Measurements from ENCODE around the gene RAP1GAP. TPM values are rescaled to one million over a fixed set of nuclear protein-coding genes. Genes with fewer than 3 reads are reported as not detected.

Gene RAP1GAP
- total and polyA plus RNA-seq, 9 of the 15 experiments (the other 6 are each of a cell fraction or from before 2014, with no cell fraction given): 0.29 to 30.2 (median 19.2) TPM

GRCh38 chr1:21667348-21668231 is 1.6 kb downstream of the RAP1GAP start (continued):
- TF ChIP-seq ZNF668 (CRISPR knock-in tag; IDR thresholded peaks at IDR 0.05): no peak
- TF ChIP-seq CTBP1 (IDR thresholded peaks at IDR 0.05; ENCODE audit: borderline replicate concordance): no peak
- no peak for TF ChIP-seq TAF9B (IDR thresholded peaks at IDR 0.05; ENCODE audit: partially characterized antibody)
- TF ChIP-seq, protein P1, sequence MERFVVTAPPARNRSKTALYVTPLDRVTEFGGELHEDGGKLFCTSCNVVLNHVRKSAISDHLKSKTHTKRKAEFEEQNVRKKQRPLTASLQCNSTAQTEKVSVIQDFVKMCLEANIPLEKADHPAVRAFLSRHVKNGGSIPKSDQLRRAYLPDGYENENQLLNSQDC (CRISPR knock-in tag; IDR thresholded peaks at IDR 0.05): no peak
- no peak for TF ChIP-seq FOXK1 (CRISPR knock-in tag; IDR thresholded peaks at IDR 0.05; ENCODE audit: borderline replicate concordance)

GRCh38 chr1:21666576-21667320 is 2.4 kb downstream of the RAP1GAP start:
- H3K27ac ChIP-seq (ENCODE audit: extremely low read depth, low read depth, low read length): no peak overlapping the region
- intact Hi-C loops (cut with micrococcal nuclease): no loop called here
- H3K79me2 ChIP-seq (ENCODE audit: control insufficient read depth, insufficient read depth, low read length): peaks cover 12% of the 10 kb centered on the region
- no peaks in the 10 kb centered on the region for H3K9me3 ChIP-seq (replicated peaks; ENCODE audit: control insufficient read depth, insufficient read depth, low read depth, low read length)
- H3K4me3 ChIP-seq: no peak overlapping the region
- 65% methylated on average over 20 of the region's 22 CpGs for WGBS (ENCODE audit: insufficient coverage, low coverage, missing lambda C conversion rate)
- ATAC-seq: no peak
- CTCF ChIA-PET (ENCODE audit: low intra/inter-chr PET ratio): no interaction called here
- H3K27me3 ChIP-seq (ENCODE audit: control insufficient read depth in 2 of 2, insufficient read depth in 2 of 2, low read length in 2 of 2): no peaks in the 10 kb centered on the region
- BruUV-seq (replicated peaks): no TSS peak
- TF ChIP-seq, protein P2, sequence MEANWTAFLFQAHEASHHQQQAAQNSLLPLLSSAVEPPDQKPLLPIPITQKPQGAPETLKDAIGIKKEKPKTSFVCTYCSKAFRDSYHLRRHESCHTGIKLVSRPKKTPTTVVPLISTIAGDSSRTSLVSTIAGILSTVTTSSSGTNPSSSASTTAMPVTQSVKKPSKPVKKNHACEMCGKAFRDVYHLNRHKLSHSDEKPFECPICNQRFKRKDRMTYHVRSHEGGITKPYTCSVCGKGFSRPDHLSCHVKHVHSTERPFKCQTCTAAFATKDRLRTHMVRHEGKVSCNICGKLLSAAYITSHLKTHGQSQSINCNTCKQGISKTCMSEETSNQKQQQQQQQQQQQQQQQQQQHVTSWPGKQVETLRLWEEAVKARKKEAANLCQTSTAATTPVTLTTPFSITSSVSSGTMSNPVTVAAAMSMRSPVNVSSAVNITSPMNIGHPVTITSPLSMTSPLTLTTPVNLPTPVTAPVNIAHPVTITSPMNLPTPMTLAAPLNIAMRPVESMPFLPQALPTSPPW (CRISPR knock-in tag; IDR thresholded peaks at IDR 0.05): no peak
- TF ChIP-seq TFAP4 (CRISPR knock-in tag; IDR thresholded peaks at IDR 0.05; ENCODE audit: borderline replicate concordance) (no peak; the same call in 1 of the 2 replicates), EGR1 (conservative IDR thresholded peaks at IDR 0.05) (peak; percentile 30; the same call in 1 of the 2 replicates), MCM2 (IDR thresholded peaks at IDR 0.05; ENCODE audit: low read depth) (no peak), RBFOX2 (IDR thresholded peaks at IDR 0.05; ENCODE audit: low read depth, low read length) (0 out of 2 replicates have a peak, but pooled peaks have one; percentile 4), BHLHE40 (IDR thresholded peaks at IDR 0.05; ENCODE audit: low read length) (peak; percentile 11; the same call in 1 of the 2 replicates), SMARCA5 (IDR thresholded peaks at IDR 0.05) (no peak), KDM1A (IDR thresholded peaks at IDR 0.05) (no peak)
- no peak overlapping the region for H2AFZ ChIP-seq (ENCODE audit: low read depth, low read length)
- DNase-seq (ENCODE audit: extremely low read depth in 1 of 4, low spot score in 3 of 4): no peak
- peaks cover 9% of the 10 kb centered on the region; the same call in 1 of the 2 replicates for H4K20me1 ChIP-seq (replicated peaks; ENCODE audit: control insufficient read depth, insufficient read depth, low read length)
- no peaks in the 10 kb centered on the region for H3K9me1 ChIP-seq (ENCODE audit: control insufficient read depth, insufficient read depth, low read length)
- FAIRE-seq: no peak
- in situ Hi-C loops (cut with MboI): loop anchor here (25.0 kb wide), 1 partner anchor 154 kb away; the partner anchor contains the start of gene ALPL
- H3K4me1 ChIP-seq (replicated peaks in 1 of 2; ENCODE audit: control insufficient read depth in 2 of 2, insufficient read depth in 2 of 2, low read length in 2 of 2): peaks cover 21 to 46% of the 10 kb centered on the region in 2 experiments
- POLR2A ChIA-PET: interaction anchor here (0.6 to 1.4 kb wide), 4 partner anchors 11 to 278 kb away, joined by 3 to 7 read pairs (median 3); no protein-coding TSS in a partner anchor
- H3K36me3 ChIP-seq (ENCODE audit: control insufficient read depth, insufficient read depth, low read length): peaks cover 8% of the 10 kb centered on the region; the same call in 1 of the 3 replicates
- peak overlapping the region in 1 of 2 experiments; percentile 63; a peak in 2 of 4 replicates for H3K9ac ChIP-seq (ENCODE audit: insufficient read depth in 1 of 2, low read depth in 2 of 2, low read length in 2 of 2)
- no peak overlapping the region for H3K4me2 ChIP-seq (ENCODE audit: insufficient read depth, low read length)

All from K562 (cell line).